Lung (tissue), 12 donors: ENCODE data around the gene MICU1. TPM values are rescaled to one million over a fixed set of nuclear protein-coding genes. Genes with fewer than 3 reads are reported as not detected.

Experiments used
- ATAC-seq: fragments of 200-7000 bp; cut with Tn5 transposase; one replicate; pipeline ENCODE4 v1.9.1; 2020; ENCODE audit warnings: moderate number of reproducible peaks; ENCODE audit not compliant: insufficient read depth, low FRiP score
- DNase-seq, 3 donors: peaks; one replicate each; pipeline ENCODE4 v3.0.0-alpha.2; 2013 to 2017
- H3K27ac ChIP-seq, 2 donors: one replicate each; pipeline ENCODE4 v1.5.1; 2013; ENCODE audit warnings: mild to moderate bottlenecking in 2 of 2, moderate library complexity in 2 of 2, control low read depth in 1 of 2, inconsistent platforms in 1 of 2, low read depth in 1 of 2, low read length in 1 of 2
- H3K27me3 ChIP-seq, 3 donors: one replicate each; pipeline ENCODE4 v1.5.1; 2013; ENCODE audit warnings: low read length in 2 of 3; ENCODE audit not compliant: control insufficient read depth in 3 of 3, insufficient read depth in 3 of 3
- H3K36me3 ChIP-seq, 4 donors: one replicate each; pipeline ENCODE4 v1.5.1; 2013; ENCODE audit warnings: low read length in 4 of 4, mild to moderate bottlenecking in 1 of 4, moderate library complexity in 1 of 4; ENCODE audit not compliant: control insufficient read depth in 4 of 4, insufficient read depth in 4 of 4
- H3K4me1 ChIP-seq, 5 donors: one replicate each; pipeline ENCODE4 v1.5.1; 2013; ENCODE audit warnings: low read length in 5 of 5, mild to moderate bottlenecking in 2 of 5, moderate library complexity in 1 of 5; ENCODE audit not compliant: control insufficient read depth in 5 of 5, insufficient read depth in 5 of 5
- H3K4me3 ChIP-seq: one replicate; pipeline ENCODE4 v1.5.1; 2013; ENCODE audit warnings: mild to moderate bottlenecking, control low read depth, moderate library complexity
- H3K9ac ChIP-seq, 2 donors: one replicate each; pipeline ENCODE4 v1.5.1; 2013; ENCODE audit warnings: low read length in 2 of 2, control low read depth in 1 of 2; ENCODE audit not compliant: insufficient read depth in 1 of 2
- H3K9me3 ChIP-seq, 4 donors: one replicate each; pipeline ENCODE4 v1.5.1; 2013; ENCODE audit warnings: low read length in 3 of 4, mild to moderate bottlenecking in 1 of 4, moderate library complexity in 1 of 4; ENCODE audit not compliant: control insufficient read depth in 4 of 4, insufficient read depth in 3 of 4
- CTCF ChIP-seq: IDR thresholded peaks from 2 replicates; pipeline ENCODE4 v1.5.1; 2012; ENCODE audit warnings: mild to moderate bottlenecking; ENCODE audit errors: control extremely low read depth, extremely low read depth
- WGBS, 2 donors: extraction: QIAGEN DNeasy Blood & Tissue Kit; methylation state at CpG; one replicate each; pipeline ENCODE4 v1.1.7; 2013; 5-methylcytosine and 5-hydroxymethylcytosine counted together
- polyA plus RNA-seq, 2 donors: library from polyadenylated mRNA; stranded (reverse); fragments of 200-250 nt; gene quantifications; one replicate each; pipeline ENCODE4 v1.2.1, GENCODE V29; 2013
- total RNA-seq, 2 donors: library from RNA; depleted of rRNA in 1 of 2; stranded (reverse); fragments of >200 nt in 1 of 2; gene quantifications; one replicate each; pipeline ENCODE4 v1.2.1, GENCODE V29; 2014 to 2021
- donor health status: control.
- donor health status: control.
- donor health status: Bipolar disorder and iron deficiency.
- donor health status: healthy.
- donor health status: DM: yes; HTN: yes; CAD: no.

The MICU1 gene
- total and polyA plus RNA-seq, 4 donors = 41.9 to 86.4 (median 43.2) TPM

DNA sequence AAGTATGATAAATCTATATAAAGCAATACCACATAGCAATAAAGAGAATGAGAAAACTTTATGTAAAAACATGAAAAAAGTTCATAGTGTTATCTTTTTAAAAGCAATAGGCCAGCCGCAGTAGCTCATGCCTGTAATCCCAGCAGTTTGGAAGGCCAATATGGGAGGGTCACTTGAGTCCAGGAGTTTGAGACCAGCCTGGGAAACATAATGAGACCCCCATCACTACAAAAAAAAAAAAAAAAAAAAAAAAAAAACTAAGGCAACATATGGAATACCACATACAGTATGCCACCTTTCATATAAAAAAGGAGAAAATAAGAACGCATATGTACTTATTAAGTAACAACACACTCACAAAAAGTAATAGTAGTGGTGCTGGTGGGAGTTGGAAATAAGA is 52.8 kb downstream of the MICU1 start:
- H3K9ac ChIP-seq = no peak overlapping the region
- DNase-seq (no peak), ATAC-seq (no peak)
- TF ChIP-seq CTCF = no peak
- H3K27me3 ChIP-seq = no peaks in the 10 kb centered on the region
- H3K27ac ChIP-seq = no peak overlapping the region
- 98 to 99% methylated on average over 2 of the region's 2 CpGs for WGBS, 2 donors
- H3K4me3 ChIP-seq = no peak overlapping the region
- peaks cover 0 to 4% (median 0%) of the 10 kb centered on the region in 5 donors for H3K4me1 ChIP-seq
- peaks cover 0 to 1% (median 0%) of the 10 kb centered on the region in 4 donors for H3K36me3 ChIP-seq
- H3K9me3 ChIP-seq = no peaks in the 10 kb centered on the region

- DNase-seq (peak in 1 of 3 donors; percentile 7), ATAC-seq (no peak)
- Histone ChIP-seq H3K4me1 (peaks cover 0 to 4% (median 0%) of the 10 kb centered on the region in 5 donors), H3K27me3 (no peaks in the 10 kb centered on the region), H3K4me3 (no peak overlapping the region), H3K36me3 (peaks cover 0 to 11% (median 4%) of the 10 kb centered on the region in 4 donors), H3K27ac (no peak overlapping the region), H3K9me3 (no peaks in the 10 kb centered on the region), H3K9ac (no peak overlapping the region)
- no peak for TF ChIP-seq CTCF
- WGBS, 2 donors = 60 to 61% methylated on average over 4 of the region's 4 CpGs
Observed at GRCh38 chr10:72567889-72568640, 57.8 kb downstream of the MICU1 start.

- 42 to 84% methylated on average over 3 of the region's 3 CpGs for WGBS, 2 donors
- DNase-seq (no peak), ATAC-seq (peak; percentile 60)
- peaks cover 0 to 4% (median 0%) of the 10 kb centered on the region in 5 donors for H3K4me1 ChIP-seq
- no peaks in the 10 kb centered on the region for H3K27me3 ChIP-seq
- peak overlapping the region in 1 of 2 donors; percentile 60 for H3K27ac ChIP-seq
- H3K36me3 ChIP-seq = peaks cover 0 to 12% (median 4%) of the 10 kb centered on the region in 4 donors
- H3K9me3 ChIP-seq = no peaks in the 10 kb centered on the region
- no peak overlapping the region for H3K9ac ChIP-seq
- TF ChIP-seq CTCF = no peak
- H3K4me3 ChIP-seq = no peak overlapping the region
Observed at GRCh38 chr10:72567421-72567820, 58.5 kb downstream of the MICU1 start.
